Lower lobe of right lung (tissue), 2 donors: Measurements from ENCODE around the gene SASH1. TPM values are rescaled to one million over a fixed set of nuclear protein-coding genes. Genes with fewer than 3 reads are reported as not detected.

Experiments
- ATAC-seq, 2 donors: fragments of 200-7000 bp; cut with Tn5 transposase; one replicate each; pipeline ENCODE4 v1.9.1; 2020 to 2022; ENCODE audit warnings: mild to moderate bottlenecking in 2 of 2, moderate library complexity in 2 of 2
- DNase-seq: peaks from one replicate; pipeline ENCODE4 v3.0.0-alpha.2; 2020
- H3K27ac ChIP-seq: fragments of 200-600 bp; one replicate; pipeline ENCODE4 v1.8.0; 2022
- H3K27me3 ChIP-seq: fragments of 200-600 bp; one replicate; pipeline ENCODE4 v1.8.0; 2022; ENCODE audit warnings: low read depth
- H3K36me3 ChIP-seq: fragments of 200-600 bp; one replicate; pipeline ENCODE4 v1.8.0; 2022; ENCODE audit warnings: mild to moderate bottlenecking
- H3K4me1 ChIP-seq: fragments of 200-600 bp; one replicate; pipeline ENCODE4 v1.8.0; 2022
- H3K4me3 ChIP-seq: fragments of 200-600 bp; one replicate; pipeline ENCODE4 v1.8.0; 2022; ENCODE audit warnings: mild to moderate bottlenecking
- H3K9me3 ChIP-seq: fragments of 200-600 bp; one replicate; pipeline ENCODE4 v1.8.0; 2022
- CTCF ChIP-seq: fragments of 200-600 bp; IDR thresholded peaks from one replicate; pipeline ENCODE4 v1.8.0; 2022; ENCODE audit warnings: antibody characterized with exemption, mild to moderate bottlenecking
- intact Hi-C: fragments of 100-400 bp; cut with DNase I; formaldehyde crosslinking; loops from one replicate; pipeline ENCODE4 v1.11.0; 2022
- total RNA-seq: library from RNA; stranded (reverse); fragmentation: NEBNext Ultra II Directional; extraction: Animal tissue kit (Norgen Biotek cat#: 25700); gene quantifications from one replicate; pipeline ENCODE4 v1.2.1, GENCODE V29; 2021
- donor health status: DM: no; HTN: yes; CAD: no; lungs with severe emphysema.

Gene SASH1
- total RNA-seq, 1 donor from 2014 or later: 103 TPM

- peak overlapping the region; percentile 55 for H3K4me3 ChIP-seq
- intact Hi-C loops: no loop called here
- no peaks in the 10 kb centered on the region for H3K9me3 ChIP-seq
- peak; percentile 99 for TF ChIP-seq CTCF
- ATAC-seq (peak; percentile 94 to 95), DNase-seq (peak; percentile 81)
- H3K36me3 ChIP-seq: no peaks in the 10 kb centered on the region
- no peaks in the 10 kb centered on the region for H3K27me3 ChIP-seq
- peaks cover 4% of the 10 kb centered on the region for H3K4me1 ChIP-seq
- H3K27ac ChIP-seq: peak overlapping the region; percentile 22
Measured at GRCh38 chr6:148559848-148560433, 217.3 kb downstream of the SASH1 start.

- no peak for TF ChIP-seq CTCF
- Histone ChIP-seq H3K9me3 (no peaks in the 10 kb centered on the region), H3K4me3 (no peak overlapping the region), H3K27me3 (no peaks in the 10 kb centered on the region), H3K27ac (no peak overlapping the region), H3K4me1 (peaks cover 14% of the 10 kb centered on the region), H3K36me3 (no peaks in the 10 kb centered on the region)
- ATAC-seq (no peak), DNase-seq (no peak)
- intact Hi-C loops: no loop called here
Measured at GRCh38 chr6:148561629-148562028, 219.0 kb downstream of the SASH1 start.

- no peak for TF ChIP-seq CTCF
- no peak for DNase-seq
- Histone ChIP-seq H3K27ac (no peak overlapping the region), H3K4me3 (no peak overlapping the region), H3K27me3 (no peaks in the 10 kb centered on the region), H3K4me1 (peaks cover 19% of the 10 kb centered on the region), H3K9me3 (no peaks in the 10 kb centered on the region), H3K36me3 (no peaks in the 10 kb centered on the region)
- intact Hi-C loops: no loop called here
- ATAC-seq: no peak
Measured at GRCh38 chr6:148563066-148563465, 220.4 kb downstream of the SASH1 start.

- ATAC-seq: no peak
- TF ChIP-seq CTCF: no peak
- Histone ChIP-seq H3K4me1 (peaks cover 19% of the 10 kb centered on the region), H3K27ac (no peak overlapping the region), H3K4me3 (no peak overlapping the region), H3K9me3 (no peaks in the 10 kb centered on the region), H3K27me3 (no peaks in the 10 kb centered on the region), H3K36me3 (no peaks in the 10 kb centered on the region)
- no peak for DNase-seq
- intact Hi-C loops: no loop called here
Measured at GRCh38 chr6:148564494-148565035, 221.9 kb downstream of the SASH1 start.

- no peak for TF ChIP-seq CTCF
- no peaks in the 10 kb centered on the region for H3K9me3 ChIP-seq
- no peaks in the 10 kb centered on the region for H3K27me3 ChIP-seq
- H3K4me1 ChIP-seq: peaks cover 15% of the 10 kb centered on the region
- intact Hi-C loops: no loop called here
- no peak overlapping the region for H3K27ac ChIP-seq
- no peaks in the 10 kb centered on the region for H3K36me3 ChIP-seq
- ATAC-seq (no peak), DNase-seq (no peak)
- no peak overlapping the region for H3K4me3 ChIP-seq
Measured at GRCh38 chr6:148565321-148565926, 222.8 kb downstream of the SASH1 start.
